BLaER1 (cell line): ENCODE results near the gene DOLPP1.
"Not testable (repeated sequence)": the region's sequence is repeated elsewhere in the genome, so short reads cannot be mapped to it uniquely, and the experiment has no call there.

Source experiments
- H3K27ac ChIP-seq: shearing (Covaris generic); formaldehyde crosslinking; 2 replicates; pipeline ENCODE4 v1.8.1; 2022
- H3K27me3 ChIP-seq: shearing (Covaris generic); formaldehyde crosslinking; 2 replicates; pipeline ENCODE4 v1.8.1; 2022
- H3K36me3 ChIP-seq: shearing (Covaris generic); formaldehyde crosslinking; 2 replicates; pipeline ENCODE4 v1.8.1; 2022
- H3K4me1 ChIP-seq: shearing (Covaris generic); formaldehyde crosslinking; 2 replicates; pipeline ENCODE4 v1.8.1; 2022
- H3K4me2 ChIP-seq: shearing (Covaris generic); formaldehyde crosslinking; 2 replicates; pipeline ENCODE4 v1.8.1; 2022
- H3K4me3 ChIP-seq: shearing (Covaris generic); formaldehyde crosslinking; 2 replicates; pipeline ENCODE4 v1.8.1; 2022
- H3K9ac ChIP-seq: shearing (Covaris generic); formaldehyde crosslinking; 2 replicates; pipeline ENCODE4 v1.8.1; 2022
- H3K9me3 ChIP-seq: shearing (Covaris generic); formaldehyde crosslinking; 2 replicates; pipeline ENCODE4 v1.8.1; 2022
- H4K20me1 ChIP-seq: shearing (Covaris generic); formaldehyde crosslinking; 2 replicates; pipeline ENCODE4 v1.8.1; 2022
- Cebpa-rat ChIP-seq: shearing (Covaris generic); IDR thresholded peaks from 2 replicates; pipeline ENCODE4 v1.8.1; 2022

The DOLPP1 gene, protein sequence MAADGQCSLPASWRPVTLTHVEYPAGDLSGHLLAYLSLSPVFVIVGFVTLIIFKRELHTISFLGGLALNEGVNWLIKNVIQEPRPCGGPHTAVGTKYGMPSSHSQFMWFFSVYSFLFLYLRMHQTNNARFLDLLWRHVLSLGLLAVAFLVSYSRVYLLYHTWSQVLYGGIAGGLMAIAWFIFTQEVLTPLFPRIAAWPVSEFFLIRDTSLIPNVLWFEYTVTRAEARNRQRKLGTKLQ

GRCh38 chr9:129080601-129081387 is at the start of gene DOLPP1:
TSS of gene DOLPP1 (plus strand) at chr9:129081111. CDS start at chr9:129081132, 21 bp downstream.
- Histone ChIP-seq H3K4me2 (peak within 1 kb of the TSS; percentile 98), H3K36me3 (peaks cover 34% of the 10 kb centered on the region), H3K27ac (peak within 1 kb of the TSS; percentile 72), H3K9me3 (no peaks in the 10 kb centered on the region), H3K27me3 (no peaks in the 10 kb centered on the region), H3K4me3 (peak within 1 kb of the TSS; percentile 78), H3K9ac (peak within 1 kb of the TSS; percentile 88), H4K20me1 (peaks cover 29% of the 10 kb centered on the region), H3K4me1 (peaks cover 41% of the 10 kb centered on the region)
- no peak for TF ChIP-seq Cebpa-rat

DNA sequence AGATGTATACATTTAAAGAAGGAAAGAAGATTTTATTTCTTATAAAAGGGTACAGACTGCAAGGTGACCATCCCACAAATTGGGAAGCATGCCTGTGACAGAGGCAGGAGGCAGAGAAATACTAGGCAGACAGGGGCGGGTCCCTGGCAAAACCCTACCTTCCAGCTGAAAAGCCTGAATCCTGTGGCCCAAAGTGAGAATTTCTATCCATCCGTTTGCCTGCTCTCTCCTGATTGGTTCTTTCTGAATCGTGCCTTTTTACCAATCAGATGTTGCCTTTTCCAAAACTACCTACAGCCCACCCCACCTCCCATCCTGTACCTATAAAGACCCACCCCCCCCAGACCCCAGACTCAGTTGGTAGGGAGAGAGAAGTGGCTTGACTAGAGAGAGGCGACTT is 49.4 kb upstream of the DOLPP1 start:
- Histone ChIP-seq H3K4me3 (no peak overlapping the region), H3K9me3 (no peaks in the 10 kb centered on the region), H3K27me3 (no peaks in the 10 kb centered on the region), H4K20me1 (peaks cover 12% of the 10 kb centered on the region), H3K36me3 (no peaks in the 10 kb centered on the region), H3K4me2 (no peak overlapping the region), H3K9ac (no peak overlapping the region), H3K27ac (no peak overlapping the region), H3K4me1 (peaks cover 39% of the 10 kb centered on the region)
- TF ChIP-seq Cebpa-rat: no peak

GRCh38 chr9:129032541-129033159 is 48.3 kb upstream of the DOLPP1 start:
- peaks cover 12% of the 10 kb centered on the region for H4K20me1 ChIP-seq
- H3K36me3 ChIP-seq: no peaks in the 10 kb centered on the region
- TF ChIP-seq Cebpa-rat: no peak
- peaks cover 35% of the 10 kb centered on the region for H3K4me1 ChIP-seq
- H3K9ac ChIP-seq: no peak overlapping the region
- H3K9me3 ChIP-seq: no peaks in the 10 kb centered on the region
- H3K27ac ChIP-seq: no peak overlapping the region
- no peaks in the 10 kb centered on the region for H3K27me3 ChIP-seq
- H3K4me3 ChIP-seq: no peak overlapping the region
- H3K4me2 ChIP-seq: no peak overlapping the region

- no peaks in the 10 kb centered on the region for H3K36me3 ChIP-seq
- TF ChIP-seq Cebpa-rat: no peak
- no peak overlapping the region for H3K4me2 ChIP-seq
- H4K20me1 ChIP-seq: peaks cover 17% of the 10 kb centered on the region
- no peak overlapping the region for H3K4me3 ChIP-seq
- peaks cover 39% of the 10 kb centered on the region for H3K4me1 ChIP-seq
- no peaks in the 10 kb centered on the region for H3K27me3 ChIP-seq
- no peak overlapping the region for H3K27ac ChIP-seq
- H3K9ac ChIP-seq: no peak overlapping the region
- H3K9me3 ChIP-seq: no peaks in the 10 kb centered on the region
Observed at GRCh38 chr9:129033216-129033615, 47.7 kb upstream of the DOLPP1 start.

DNA sequence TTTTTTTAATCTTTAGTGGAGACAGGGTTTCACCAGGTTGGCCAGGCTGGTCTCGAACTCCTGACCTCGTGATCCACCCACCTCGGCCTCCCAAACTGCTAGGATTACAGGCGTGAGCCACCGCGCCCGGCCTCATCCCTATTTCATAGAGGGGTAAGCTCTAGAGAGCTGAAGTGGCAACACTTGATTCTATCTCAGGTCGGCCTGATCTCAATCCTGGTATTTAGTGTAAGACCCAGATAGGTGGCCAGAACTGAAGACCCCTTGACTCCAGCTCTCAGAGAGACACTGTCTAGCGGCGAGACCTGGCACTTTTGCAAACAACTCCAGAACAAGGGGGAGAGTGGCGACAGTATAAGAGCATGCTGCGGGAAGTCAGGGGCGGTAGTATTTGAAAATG is 45.1 kb upstream of the DOLPP1 start:
- H3K9me3 ChIP-seq, H3K36me3 ChIP-seq, H3K27me3 ChIP-seq: not testable (repeated sequence)
- Histone ChIP-seq H4K20me1 (peaks cover 25% of the 10 kb centered on the region), H3K4me3 (peak overlapping the region; percentile 98), H3K27ac (peak overlapping the region; percentile 52), H3K4me1 (peaks cover 28% of the 10 kb centered on the region), H3K9ac (peak overlapping the region; percentile 68; the same call in 1 of the 2 replicates), H3K4me2 (peak overlapping the region; percentile 75)

- H3K9me3 ChIP-seq: no peaks in the 10 kb centered on the region
- H3K36me3 ChIP-seq: peaks cover 15% of the 10 kb centered on the region
- H3K27me3 ChIP-seq: no peaks in the 10 kb centered on the region
- H3K4me3 ChIP-seq: peak within 1 kb of the TSS; percentile 98
- H3K4me2 ChIP-seq: peak within 1 kb of the TSS; percentile 98
- no peak for TF ChIP-seq Cebpa-rat
- H4K20me1 ChIP-seq: peaks cover 25% of the 10 kb centered on the region
- peak within 1 kb of the TSS; percentile 80 for H3K27ac ChIP-seq
- H3K9ac ChIP-seq: peak within 1 kb of the TSS; percentile 91
- H3K4me1 ChIP-seq: peaks cover 28% of the 10 kb centered on the region
Observed at GRCh38 chr9:129036241-129036922, 44.5 kb upstream of the DOLPP1 start, which contains the start of gene MIGA2. TSS of gene MIGA2 (plus strand) at chr9:129036626. CDS start at chr9:129040595, 3,969 bp downstream.

DNA sequence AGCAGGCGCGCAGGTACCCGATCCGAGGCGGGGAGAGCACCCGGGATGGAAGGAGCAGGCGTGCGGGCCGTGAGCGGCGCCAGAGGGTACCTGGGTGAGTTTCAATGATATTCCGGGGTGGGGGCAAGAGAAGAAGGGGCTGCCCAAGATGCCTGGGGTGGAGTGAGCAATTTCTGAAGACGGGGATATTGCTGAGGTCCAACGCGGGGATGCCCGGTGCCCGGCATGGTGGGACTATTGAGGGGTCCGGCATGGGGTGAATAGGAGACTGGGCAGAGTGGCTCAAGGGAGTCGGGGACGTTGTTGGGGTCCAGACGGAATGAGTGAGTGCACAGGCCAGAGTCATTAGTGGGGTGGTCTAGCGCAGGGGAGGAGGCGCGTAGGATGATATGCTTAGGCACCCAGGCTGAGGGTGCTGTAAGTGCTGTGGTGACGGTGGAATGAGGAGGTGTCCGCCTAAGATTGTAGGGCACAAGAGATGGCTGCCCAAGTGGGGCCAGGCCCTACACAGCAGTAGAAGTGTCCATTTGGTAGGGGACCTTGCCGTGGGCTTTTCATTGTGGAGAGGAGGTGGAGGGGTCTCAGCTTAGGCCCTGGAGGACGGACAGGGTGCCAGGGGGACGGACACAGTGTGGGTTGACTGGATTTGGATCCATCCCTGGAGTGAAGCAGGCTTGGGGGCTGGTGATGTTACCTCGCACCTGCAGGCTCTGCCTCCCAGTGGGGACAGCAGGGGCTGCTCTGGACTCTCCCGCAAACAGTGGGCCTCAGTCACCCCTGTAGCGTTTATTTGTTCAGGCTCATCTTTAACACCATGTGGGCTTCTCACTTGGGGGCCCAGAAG is 43.8 kb upstream of the DOLPP1 start:
- peak overlapping the region; percentile 98 for H3K4me3 ChIP-seq
- no peak for TF ChIP-seq Cebpa-rat

GRCh38 chr9:129037767-129038098 is 43.2 kb upstream of the DOLPP1 start:
- H4K20me1 ChIP-seq: peaks cover 25% of the 10 kb centered on the region
- no peak for TF ChIP-seq Cebpa-rat
- no peak overlapping the region for H3K27ac ChIP-seq
- H3K4me2 ChIP-seq: peak overlapping the region; percentile 98
- H3K9me3 ChIP-seq: no peaks in the 10 kb centered on the region
- peaks cover 28% of the 10 kb centered on the region for H3K4me1 ChIP-seq
- peak overlapping the region; percentile 91 for H3K9ac ChIP-seq
- peak overlapping the region; percentile 98 for H3K4me3 ChIP-seq
- peaks cover 29% of the 10 kb centered on the region for H3K36me3 ChIP-seq
- no peaks in the 10 kb centered on the region for H3K27me3 ChIP-seq

More for the DNA sequence above, 43.8 kb upstream of the DOLPP1 start:
- peaks cover 25% of the 10 kb centered on the region for H4K20me1 ChIP-seq
- H3K27me3 ChIP-seq: no peaks in the 10 kb centered on the region
- peak overlapping the region; percentile 98 for H3K4me2 ChIP-seq
- H3K36me3 ChIP-seq: peaks cover 23% of the 10 kb centered on the region
- H3K27ac ChIP-seq: peak overlapping the region; percentile 80
- no peaks in the 10 kb centered on the region for H3K9me3 ChIP-seq
- H3K9ac ChIP-seq: peak overlapping the region; percentile 91
- H3K4me1 ChIP-seq: peaks cover 28% of the 10 kb centered on the region
